ENCODE results near the gene COX20. TPM values are rescaled to one million over a fixed set of nuclear protein-coding genes. Genes with fewer than 3 reads are reported as not detected.
"Not testable (repeated sequence)": the region's sequence is repeated elsewhere in the genome, so short reads cannot be mapped to it uniquely, and the experiment has no call there.

The COX20 gene
- total RNA-seq, 1 experiment from 2014 or later = 38.0 TPM

GRCh38 chr1:244830639-244831038 lies 4.8 kb upstream of the COX20 start:
- Histone ChIP-seq H2AFZ (ENCODE audit: low read length) (no peak overlapping the region), H3K4me2 (ENCODE audit: insufficient read depth, insufficient read length, low read length) (no peak overlapping the region), H2AK5ac (ENCODE audit: insufficient read length, low read length) (no peak overlapping the region), H3K4me1 (ENCODE audit: insufficient read depth, low read length) (no peaks in the 10 kb centered on the region), H2BK12ac (ENCODE audit: insufficient read length, low read depth, low read length) (no peak overlapping the region), H3K14ac (ENCODE audit: insufficient read depth, low read length) (no peak overlapping the region), H4K20me1 (ENCODE audit: control insufficient read depth, insufficient read depth, insufficient read length) (no peaks in the 10 kb centered on the region), H3K27ac (ENCODE audit: insufficient read length, low read depth, low read length) (no peak overlapping the region), H3T11ph (ENCODE audit: low read length) (no peak overlapping the region), H3K23ac (ENCODE audit: insufficient read length, low read depth, low read length) (no peak overlapping the region), H3K9me3 (ENCODE audit: control insufficient read depth, low read depth, low read length) (no peaks in the 10 kb centered on the region), H4K8ac (replicated peaks; ENCODE audit: insufficient read length, low read depth, low read length) (no peak overlapping the region), H3K18ac (ENCODE audit: insufficient read length, low read depth, low read length) (no peak overlapping the region), H4K5ac (ENCODE audit: insufficient read length, low read depth, low read length) (no peak overlapping the region), H2BK120ac (ENCODE audit: low read depth, low read length, poor library complexity, severe bottlenecking) (no peak overlapping the region), H2BK20ac (ENCODE audit: low read depth, low read length, poor library complexity, severe bottlenecking) (no peak overlapping the region), H3K27me3 (ENCODE audit: insufficient read depth, low read length) (no peaks in the 10 kb centered on the region), H3K56ac (ENCODE audit: insufficient read length, low read depth, low read length) (no peak overlapping the region), H3K23me2 (ENCODE audit: insufficient read length, low read depth, low read length, poor library complexity, severe bottlenecking) (peaks cover 10% of the 10 kb centered on the region), H4K91ac (ENCODE audit: insufficient read length, low read depth, low read length) (no peak overlapping the region), H2BK5ac (ENCODE audit: insufficient read length, low read length) (no peak overlapping the region), H3K79me2 (ENCODE audit: insufficient read depth, low read length) (no peaks in the 10 kb centered on the region), H2BK15ac (ENCODE audit: low read depth, low read length) (no peak overlapping the region), H3K9ac (ENCODE audit: extremely low read depth, insufficient read length, low read length) (no peak overlapping the region), H3K79me1 (ENCODE audit: insufficient read depth, low read depth, low read length, poor library complexity, severe bottlenecking) (no peaks in the 10 kb centered on the region), H3K4ac (ENCODE audit: low read depth, low read length) (no peak overlapping the region)
- WGBS (ENCODE audit: extremely low coverage, insufficient read length, low lambda C conversion rate) = 100% methylated on average over 2 of the region's 3 CpGs
- H3K9me3 Mint-ChIP-seq = no peaks in the 10 kb centered on the region
- peaks cover 0 to 9% (median 6%) of the 10 kb centered on the region in 3 experiments; a peak in 4 of 7 replicates for H3K36me3 Mint-ChIP-seq (ENCODE audit: insufficient read depth in 1 of 3, low read depth in 3 of 3)
- H3K27me3 Mint-ChIP-seq (ENCODE audit: low read depth) = no peaks in the 10 kb centered on the region
- no peak overlapping the region for H3K27ac Mint-ChIP-seq
- DNase-seq = no peak
- peaks cover 9 to 18% of the 10 kb centered on the region in 2 experiments for H3K4me1 Mint-ChIP-seq
- H3K4me3 Mint-ChIP-seq = no peak overlapping the region
- TF ChIP-seq CTCF (conservative IDR thresholded peaks at IDR 0.05) = no peak

GRCh38 chr1:244833260-244833659 lies 2.2 kb upstream of the COX20 start:
- WGBS (ENCODE audit: extremely low coverage, insufficient read length, low lambda C conversion rate) = no CpG with 5 or more reads among the region's 8 CpGs
- H3K4me3 Mint-ChIP-seq; H3K4me1 ChIP-seq (ENCODE audit: insufficient read depth, low read length); H4K8ac ChIP-seq (replicated peaks; ENCODE audit: insufficient read length, low read depth, low read length); H2BK12ac ChIP-seq (ENCODE audit: insufficient read length, low read depth, low read length); H3K9ac ChIP-seq (ENCODE audit: extremely low read depth, insufficient read length, low read length); H3K23ac ChIP-seq (ENCODE audit: insufficient read length, low read depth, low read length); H3K9me3 ChIP-seq (ENCODE audit: control insufficient read depth, low read depth, low read length); H3K4ac ChIP-seq (ENCODE audit: low read depth, low read length); H3K9me3 Mint-ChIP-seq; H2AK5ac ChIP-seq (ENCODE audit: insufficient read length, low read length); H2AFZ ChIP-seq (ENCODE audit: low read length); H4K91ac ChIP-seq (ENCODE audit: insufficient read length, low read depth, low read length); H3K14ac ChIP-seq (ENCODE audit: insufficient read depth, low read length); H3K27ac Mint-ChIP-seq; H2BK5ac ChIP-seq (ENCODE audit: insufficient read length, low read length); H4K5ac ChIP-seq (ENCODE audit: insufficient read length, low read depth, low read length); H2BK20ac ChIP-seq (ENCODE audit: low read depth, low read length, poor library complexity, severe bottlenecking); H2BK15ac ChIP-seq (ENCODE audit: low read depth, low read length); H4K20me1 ChIP-seq (ENCODE audit: control insufficient read depth, insufficient read depth, insufficient read length); H3K79me1 ChIP-seq (ENCODE audit: insufficient read depth, low read depth, low read length, poor library complexity, severe bottlenecking); H3T11ph ChIP-seq (ENCODE audit: low read length); H3K79me2 ChIP-seq (ENCODE audit: insufficient read depth, low read length); H2BK120ac ChIP-seq (ENCODE audit: low read depth, low read length, poor library complexity, severe bottlenecking); H3K27ac ChIP-seq (ENCODE audit: insufficient read length, low read depth, low read length); H3K18ac ChIP-seq (ENCODE audit: insufficient read length, low read depth, low read length); H3K4me2 ChIP-seq (ENCODE audit: insufficient read depth, insufficient read length, low read length); H3K56ac ChIP-seq (ENCODE audit: insufficient read length, low read depth, low read length); H3K27me3 Mint-ChIP-seq (ENCODE audit: low read depth); DNase-seq; H3K27me3 ChIP-seq (ENCODE audit: insufficient read depth, low read length): not testable (repeated sequence)
- H3K36me3 Mint-ChIP-seq (ENCODE audit: insufficient read depth in 1 of 3, low read depth in 3 of 3) = peaks cover 0 to 18% (median 3%) of the 10 kb centered on the region in 3 experiments; a peak in 4 of 7 replicates
- H3K4me1 Mint-ChIP-seq = peaks cover 19 to 28% of the 10 kb centered on the region in 2 experiments
- peaks cover 10% of the 10 kb centered on the region for H3K23me2 ChIP-seq (ENCODE audit: insufficient read length, low read depth, low read length, poor library complexity, severe bottlenecking)

All from H9 (cell line).